ENCODE measurements around the gene C1QTNF1.
A peak's percentile ranks its signal among the peaks of the same experiment; 100 is the strongest.

The C1QTNF1 gene

DNA sequence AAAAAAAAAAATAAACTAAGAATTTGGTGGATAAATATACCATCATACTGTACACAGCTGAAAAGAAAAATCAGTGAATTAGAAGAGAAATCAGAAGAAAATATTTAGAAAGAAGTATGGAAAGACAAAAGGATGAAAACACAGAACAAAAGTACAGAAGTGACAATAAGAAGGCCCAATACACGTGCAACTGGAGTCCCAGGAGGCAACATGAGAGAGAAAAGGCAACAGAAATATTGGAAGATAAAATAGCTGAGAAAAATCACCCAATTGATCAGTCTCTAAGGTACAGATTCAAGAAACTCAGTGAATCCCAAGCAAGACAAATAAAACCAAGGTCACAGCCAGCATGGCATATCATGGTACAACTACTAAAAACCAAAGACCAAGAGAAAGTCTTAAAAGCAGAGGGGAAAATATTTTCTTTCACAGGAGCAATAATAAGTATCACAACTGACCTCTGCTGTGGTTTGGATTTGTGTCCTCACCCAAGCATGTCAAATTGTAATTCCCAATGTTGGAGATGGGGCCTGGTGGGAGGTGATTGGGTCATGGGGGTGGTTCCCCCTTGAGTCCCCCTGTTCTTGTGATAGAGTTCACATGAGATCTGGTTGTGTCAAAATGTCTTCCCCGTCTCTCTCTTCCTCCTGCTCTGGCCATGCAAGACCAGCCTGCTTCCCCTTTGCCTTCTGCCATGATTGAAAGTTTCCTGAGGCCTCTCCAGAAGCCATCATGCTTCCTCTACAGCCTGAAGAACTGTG, 30.4 kb downstream of the C1QTNF1 start:
- no peak for DNase-seq (ENCODE audit: low read depth)
- TF ChIP-seq, protein P1, sequence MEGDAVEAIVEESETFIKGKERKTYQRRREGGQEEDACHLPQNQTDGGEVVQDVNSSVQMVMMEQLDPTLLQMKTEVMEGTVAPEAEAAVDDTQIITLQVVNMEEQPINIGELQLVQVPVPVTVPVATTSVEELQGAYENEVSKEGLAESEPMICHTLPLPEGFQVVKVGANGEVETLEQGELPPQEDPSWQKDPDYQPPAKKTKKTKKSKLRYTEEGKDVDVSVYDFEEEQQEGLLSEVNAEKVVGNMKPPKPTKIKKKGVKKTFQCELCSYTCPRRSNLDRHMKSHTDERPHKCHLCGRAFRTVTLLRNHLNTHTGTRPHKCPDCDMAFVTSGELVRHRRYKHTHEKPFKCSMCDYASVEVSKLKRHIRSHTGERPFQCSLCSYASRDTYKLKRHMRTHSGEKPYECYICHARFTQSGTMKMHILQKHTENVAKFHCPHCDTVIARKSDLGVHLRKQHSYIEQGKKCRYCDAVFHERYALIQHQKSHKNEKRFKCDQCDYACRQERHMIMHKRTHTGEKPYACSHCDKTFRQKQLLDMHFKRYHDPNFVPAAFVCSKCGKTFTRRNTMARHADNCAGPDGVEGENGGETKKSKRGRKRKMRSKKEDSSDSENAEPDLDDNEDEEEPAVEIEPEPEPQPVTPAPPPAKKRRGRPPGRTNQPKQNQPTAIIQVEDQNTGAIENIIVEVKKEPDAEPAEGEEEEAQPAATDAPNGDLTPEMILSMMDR (IDR thresholded peaks at IDR 0.05; ENCODE audit: control insufficient read depth, extremely low read depth, insufficient read depth), result no peak
- no peak overlapping the region for H3K4me3 ChIP-seq (ENCODE audit: low read depth, low read length)

- DNase-seq (ENCODE audit: low read depth), result no peak
- TF ChIP-seq, protein P1 (IDR thresholded peaks at IDR 0.05; ENCODE audit: control insufficient read depth, extremely low read depth, insufficient read depth), result no peak
- no peak overlapping the region for H3K4me3 ChIP-seq (ENCODE audit: low read depth, low read length)
These were observed 31.2 kb downstream of the C1QTNF1 start for GRCh38 chr17:79055197-79055596.

DNA sequence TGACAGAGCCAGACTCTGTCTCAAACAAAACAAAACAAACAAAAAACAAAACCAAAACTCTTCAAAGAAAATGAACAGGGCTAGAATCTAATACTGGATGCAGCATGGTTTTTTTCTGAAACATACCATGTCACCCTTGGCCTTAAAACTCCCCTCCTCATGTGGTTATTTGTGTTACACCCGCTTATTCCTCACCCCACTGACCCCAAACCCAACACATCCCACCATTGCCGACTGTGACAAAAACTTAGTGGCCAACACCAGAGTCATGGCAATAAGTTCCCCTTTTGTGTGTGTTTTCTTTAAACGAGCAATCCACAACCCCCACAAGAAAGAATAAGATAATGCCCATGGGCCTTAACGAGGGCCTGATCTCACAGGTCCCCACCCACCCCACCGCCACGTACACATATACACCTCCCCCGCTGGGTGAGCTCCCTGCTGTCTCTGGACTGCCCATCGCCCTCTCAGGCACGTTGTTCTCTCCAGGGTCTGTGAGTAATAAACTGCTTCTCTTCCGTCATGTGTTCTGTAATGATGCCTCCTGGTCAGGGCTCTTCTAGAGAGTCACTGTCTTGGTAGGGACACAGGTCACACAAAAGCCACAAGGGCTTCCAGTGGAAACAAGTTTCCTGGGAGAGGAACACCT, 33.9 kb downstream of the C1QTNF1 start:
- DNase-seq (ENCODE audit: low read depth), result no peak
- no peak overlapping the region for H3K4me3 ChIP-seq (ENCODE audit: low read depth, low read length)
- TF ChIP-seq, protein P1 (IDR thresholded peaks at IDR 0.05; ENCODE audit: control insufficient read depth, extremely low read depth, insufficient read depth), result no peak

- TF ChIP-seq, protein P1 (IDR thresholded peaks at IDR 0.05; ENCODE audit: control insufficient read depth, extremely low read depth, insufficient read depth), result no peak
- no peak overlapping the region for H3K4me3 ChIP-seq (ENCODE audit: low read depth, low read length)
- no peak for DNase-seq (ENCODE audit: low read depth)
These were observed 38.7 kb downstream of the C1QTNF1 start for GRCh38 chr17:79062691-79063090.

DNA sequence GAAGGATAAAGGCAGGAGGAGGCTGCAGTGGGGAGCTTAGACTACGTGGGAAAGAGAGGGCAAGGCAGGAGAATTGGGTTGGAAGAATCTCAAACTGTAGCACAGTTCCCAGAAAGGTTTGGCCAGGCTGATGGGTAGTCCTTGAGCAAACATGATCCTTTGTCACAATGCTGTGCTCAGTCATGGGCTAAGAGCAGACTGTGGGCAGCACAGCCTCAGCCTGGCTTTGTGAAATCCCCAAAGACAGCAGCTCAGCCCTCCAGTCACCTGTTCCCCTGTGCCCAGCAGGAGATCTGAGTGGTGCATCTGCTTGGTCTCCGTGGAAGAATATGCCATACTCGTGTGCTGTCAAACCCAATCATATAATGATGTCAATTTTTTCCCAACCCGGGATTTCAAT, 40.1 kb downstream of the C1QTNF1 start:
- TF ChIP-seq, protein P1 (IDR thresholded peaks at IDR 0.05; ENCODE audit: control insufficient read depth, extremely low read depth, insufficient read depth), result no peak
- no peak overlapping the region for H3K4me3 ChIP-seq (ENCODE audit: low read depth, low read length)
- no peak for DNase-seq (ENCODE audit: low read depth)

- DNase-seq (ENCODE audit: low read depth), result no peak
- no peak overlapping the region for H3K4me3 ChIP-seq (ENCODE audit: low read depth, low read length)
- TF ChIP-seq, protein P1 (IDR thresholded peaks at IDR 0.05; ENCODE audit: control insufficient read depth, extremely low read depth, insufficient read depth), result peak; percentile 48
These were observed 41.2 kb downstream of the C1QTNF1 start for GRCh38 chr17:79065105-79065670.

All from LNCaP clone FGC (cell line).